ENCODE results near the gene SSTR5. TPM values are rescaled to one million over a fixed set of nuclear protein-coding genes. Genes with fewer than 3 reads are reported as not detected.

The SSTR5 gene
- total RNA-seq, 1 donor from 2014 or later, result 22.6 TPM

- no peak for DNase-seq
- no peak for TF ChIP-seq CTCF (IDR thresholded peaks at IDR 0.05; ENCODE audit: borderline replicate concordance)
- Histone ChIP-seq H3K27ac (replicated peaks) (no peak overlapping the region), H3K4me3 (no peak overlapping the region), H3K9me3 (replicated peaks) (no peaks in the 10 kb centered on the region), H3K4me1 (no peaks in the 10 kb centered on the region), H3K27me3 (ENCODE audit: low read depth) (peaks cover 67% of the 10 kb centered on the region), H3K36me3 (no peaks in the 10 kb centered on the region)
- intact Hi-C loops (cut with micrococcal nuclease), result loop anchor here (10.0 kb wide), 1 partner anchor 201 kb away; no protein-coding TSS in a partner anchor
Observed at GRCh38 chr16:1036166-1036565, 36.4 kb upstream of the SSTR5 start.

- peaks cover 65% of the 10 kb centered on the region for H3K27me3 ChIP-seq (ENCODE audit: low read depth)
- peaks cover 4% of the 10 kb centered on the region for H3K9me3 ChIP-seq (replicated peaks)
- no peak overlapping the region for H3K27ac ChIP-seq (replicated peaks)
- H3K4me1 ChIP-seq, result no peaks in the 10 kb centered on the region
- DNase-seq, result no peak
- no peaks in the 10 kb centered on the region for H3K36me3 ChIP-seq
- no peak overlapping the region for H3K4me3 ChIP-seq
- TF ChIP-seq CTCF (IDR thresholded peaks at IDR 0.05; ENCODE audit: borderline replicate concordance), result no peak
- intact Hi-C loops (cut with micrococcal nuclease), result loop anchor here (10.0 kb wide), 1 partner anchor 202 kb away; no protein-coding TSS in a partner anchor
Observed at GRCh38 chr16:1036726-1037393, 35.7 kb upstream of the SSTR5 start.

- intact Hi-C loops (cut with micrococcal nuclease), result loop anchor here (10.0 kb wide), 1 partner anchor 203 kb away; no protein-coding TSS in a partner anchor
- no peaks in the 10 kb centered on the region for H3K36me3 ChIP-seq
- no peak for DNase-seq
- peaks cover 69% of the 10 kb centered on the region for H3K27me3 ChIP-seq (ENCODE audit: low read depth)
- no peak for TF ChIP-seq CTCF (IDR thresholded peaks at IDR 0.05; ENCODE audit: borderline replicate concordance)
- peaks cover 9% of the 10 kb centered on the region for H3K9me3 ChIP-seq (replicated peaks)
- no peak overlapping the region for H3K27ac ChIP-seq (replicated peaks)
- no peak overlapping the region for H3K4me3 ChIP-seq
- no peaks in the 10 kb centered on the region for H3K4me1 ChIP-seq
Observed at GRCh38 chr16:1037394-1038257, 34.9 kb upstream of the SSTR5 start.

- TF ChIP-seq CTCF (IDR thresholded peaks at IDR 0.05; ENCODE audit: borderline replicate concordance), result no peak
- Histone ChIP-seq H3K4me3 (no peak overlapping the region), H3K36me3 (no peaks in the 10 kb centered on the region), H3K4me1 (peaks cover 4% of the 10 kb centered on the region), H3K9me3 (replicated peaks) (peaks cover 9% of the 10 kb centered on the region), H3K27me3 (ENCODE audit: low read depth) (peaks cover 79% of the 10 kb centered on the region), H3K27ac (replicated peaks) (no peak overlapping the region)
- intact Hi-C loops (cut with micrococcal nuclease), result loop anchor here (10.0 kb wide), 1 partner anchor 204 kb away; no protein-coding TSS in a partner anchor
- no peak for DNase-seq
Observed at GRCh38 chr16:1038932-1039331, 33.6 kb upstream of the SSTR5 start.

- H3K27me3 ChIP-seq (ENCODE audit: low read depth), result peaks cover 88% of the 10 kb centered on the region
- DNase-seq, result no peak
- intact Hi-C loops (cut with micrococcal nuclease), result loop anchor here (10.0 kb wide), 1 partner anchor 205 kb away; no protein-coding TSS in a partner anchor
- H3K4me3 ChIP-seq, result no peak overlapping the region
- H3K27ac ChIP-seq (replicated peaks), result no peak overlapping the region
- no peaks in the 10 kb centered on the region for H3K36me3 ChIP-seq
- H3K4me1 ChIP-seq, result peaks cover 12% of the 10 kb centered on the region
- H3K9me3 ChIP-seq (replicated peaks), result peaks cover 9% of the 10 kb centered on the region
- no peak for TF ChIP-seq CTCF (IDR thresholded peaks at IDR 0.05; ENCODE audit: borderline replicate concordance)
Observed at GRCh38 chr16:1039762-1040161, 32.8 kb upstream of the SSTR5 start.

Data from left ventricle myocardium inferior (tissue), 1 donor.